H9 (cell line): ENCODE data around the gene YWHAH. TPM values are rescaled to one million over a fixed set of nuclear protein-coding genes. Genes with fewer than 3 reads are reported as not detected.

Experiments
- DNase-seq: peaks from one replicate; pipeline ENCODE4 v3.0.0-alpha.2; 2017
- H2AFZ ChIP-seq: one replicate; pipeline ENCODE4 v1.6.1; 2013; ENCODE audit warnings: mild to moderate bottlenecking, low read length, control low read depth, moderate library complexity
- H2AK5ac ChIP-seq: 2 replicates; pipeline ENCODE4 v1.6.1; 2013; ENCODE audit warnings: low read length, control low read depth, mixed read lengths; ENCODE audit not compliant: insufficient read length
- H2BK120ac ChIP-seq: one replicate; pipeline ENCODE4 v1.6.1; 2013; ENCODE audit warnings: low read depth, mild to moderate bottlenecking, low read length, control low read depth, inconsistent platforms; ENCODE audit not compliant: poor library complexity, severe bottlenecking
- H2BK12ac ChIP-seq: 2 replicates; pipeline ENCODE4 v1.6.1; 2013; ENCODE audit warnings: low read length, control low read depth, mixed read lengths, low read depth; ENCODE audit not compliant: insufficient read length
- H2BK15ac ChIP-seq: 2 replicates; pipeline ENCODE4 v1.6.1; 2013; ENCODE audit warnings: low read depth, low read length, control low read depth
- H2BK20ac ChIP-seq: one replicate; pipeline ENCODE4 v1.6.1; 2013; ENCODE audit warnings: low read depth, mild to moderate bottlenecking, low read length, control low read depth, inconsistent platforms; ENCODE audit not compliant: poor library complexity, severe bottlenecking
- H2BK5ac ChIP-seq: 2 replicates; pipeline ENCODE4 v1.6.1; 2013; ENCODE audit warnings: low read length, control low read depth, mixed read lengths; ENCODE audit not compliant: insufficient read length
- H3K14ac ChIP-seq: 2 replicates; pipeline ENCODE4 v1.6.1; 2013; ENCODE audit warnings: low read length, control low read depth; ENCODE audit not compliant: insufficient read depth
- H3K18ac ChIP-seq: 2 replicates; pipeline ENCODE4 v1.6.1; 2013; ENCODE audit warnings: low read depth, mild to moderate bottlenecking, mixed read lengths, low read length, control low read depth; ENCODE audit not compliant: insufficient read length
- H3K23ac ChIP-seq: 2 replicates; pipeline ENCODE4 v1.6.1; 2013; ENCODE audit warnings: low read length, control low read depth, mixed read lengths, low read depth; ENCODE audit not compliant: insufficient read length
- H3K23me2 ChIP-seq: 2 replicates; pipeline ENCODE4 v1.6.1; 2013; ENCODE audit warnings: low read depth, mild to moderate bottlenecking, mixed read lengths, low read length, control low read depth; ENCODE audit not compliant: insufficient read length, poor library complexity, severe bottlenecking
- H3K27ac ChIP-seq: 2 replicates; pipeline ENCODE4 v1.5.1; 2013; ENCODE audit warnings: low read length, control low read depth, mixed read lengths, low read depth; ENCODE audit not compliant: insufficient read length
- H3K27me3 ChIP-seq: 2 replicates; pipeline ENCODE4 v1.6.1; 2013; ENCODE audit warnings: low read length, control low read depth, inconsistent platforms; ENCODE audit not compliant: insufficient read depth
- H3K4ac ChIP-seq: 2 replicates; pipeline ENCODE4 v1.6.1; 2013; ENCODE audit warnings: low read depth, mild to moderate bottlenecking, control low read depth, inconsistent platforms, low read length, moderate library complexity
- H3K4me1 ChIP-seq: 2 replicates; pipeline ENCODE4 v1.6.1; 2013; ENCODE audit warnings: low read length, control low read depth, inconsistent platforms; ENCODE audit not compliant: insufficient read depth
- H3K4me2 ChIP-seq: 2 replicates; pipeline ENCODE4 v1.6.1; 2013; ENCODE audit warnings: low read length, control low read depth, mixed read lengths; ENCODE audit not compliant: insufficient read length, insufficient read depth
- H3K56ac ChIP-seq: 2 replicates; pipeline ENCODE4 v1.6.1; 2013; ENCODE audit warnings: low read depth, mild to moderate bottlenecking, mixed read lengths, low read length, control low read depth; ENCODE audit not compliant: insufficient read length
- H3K79me1 ChIP-seq: 2 replicates; pipeline ENCODE4 v1.6.1; 2013; ENCODE audit warnings: low read depth, mild to moderate bottlenecking, moderate library complexity, low read length, control low read depth, inconsistent platforms; ENCODE audit not compliant: insufficient read depth, poor library complexity, severe bottlenecking
- H3K79me2 ChIP-seq: 2 replicates; pipeline ENCODE4 v1.6.1; 2013; ENCODE audit warnings: low read length, control low read depth, inconsistent platforms; ENCODE audit not compliant: insufficient read depth
- H3K9ac ChIP-seq: 2 replicates; pipeline ENCODE4 v1.6.1; 2013; ENCODE audit warnings: low read length, control low read depth, mixed read lengths; ENCODE audit not compliant: insufficient read length; ENCODE audit errors: extremely low read depth
- H3K9me3 ChIP-seq: one replicate; pipeline ENCODE4 v1.6.1; 2013; ENCODE audit warnings: low read depth, low read length, inconsistent platforms; ENCODE audit not compliant: control insufficient read depth
- H3T11ph ChIP-seq: one replicate; pipeline ENCODE4 v1.6.1; 2013; ENCODE audit warnings: mild to moderate bottlenecking, low read length, control low read depth, inconsistent platforms
- H4K20me1 ChIP-seq: one replicate; pipeline ENCODE4 v1.6.1; 2013; ENCODE audit not compliant: control insufficient read depth, insufficient read length, insufficient read depth
- H4K5ac ChIP-seq: 2 replicates; pipeline ENCODE4 v1.6.1; 2013; ENCODE audit warnings: low read depth, mild to moderate bottlenecking, mixed read lengths, low read length, control low read depth; ENCODE audit not compliant: insufficient read length
- H4K8ac ChIP-seq: replicated peaks from 2 replicates; pipeline ENCODE4 v1.6.1; 2013; ENCODE audit warnings: low read length, control low read depth, mixed read lengths, low read depth; ENCODE audit not compliant: insufficient read length
- H4K91ac ChIP-seq: 2 replicates; pipeline ENCODE4 v1.6.1; 2013; ENCODE audit warnings: low read depth, mild to moderate bottlenecking, moderate library complexity, mixed read lengths, low read length, control low read depth; ENCODE audit not compliant: insufficient read length
- H3K27ac Mint-ChIP-seq, 3 experiments: 2 replicates in 2 of 3; 3 replicates in 1 of 3; pipeline ENCODE4 v1.8.0; 2020 to 2021; ENCODE audit warnings: mixed read lengths in 3 of 3, mild to moderate bottlenecking in 1 of 3, moderate library complexity in 1 of 3
- H3K27me3 Mint-ChIP-seq: 2 replicates; pipeline ENCODE4 v1.8.0; 2021; ENCODE audit warnings: low read depth, mild to moderate bottlenecking, moderate library complexity, mixed read lengths
- H3K36me3 Mint-ChIP-seq, 3 experiments: 2 replicates in 2 of 3; 3 replicates in 1 of 3; pipeline ENCODE4 v1.8.0; 2020 to 2021; ENCODE audit warnings: low read depth in 3 of 3, mixed read lengths in 3 of 3; ENCODE audit not compliant: insufficient read depth in 1 of 3
- H3K4me1 Mint-ChIP-seq, 2 experiments: 2 replicates each; pipeline ENCODE4 v1.8.0; 2020; ENCODE audit warnings: mixed read lengths in 2 of 2
- H3K4me3 Mint-ChIP-seq, 2 experiments: 2 replicates in 1 of 2; 3 replicates in 1 of 2; pipeline ENCODE4 v1.8.0; 2020 to 2021; ENCODE audit warnings: mild to moderate bottlenecking in 2 of 2, mixed read lengths in 2 of 2, moderate library complexity in 1 of 2
- H3K9me3 Mint-ChIP-seq, 2 experiments: 2 replicates in 1 of 2; 3 replicates in 1 of 2; pipeline ENCODE4 v1.8.0; 2020; ENCODE audit warnings: mild to moderate bottlenecking in 2 of 2, mixed read lengths in 2 of 2, moderate library complexity in 1 of 2
- WGBS: extraction: QIAGEN DNeasy Blood & Tissue Kit; methylation state at CpG from one replicate; pipeline ENCODE4 v1.1.7; 2013; ENCODE audit warnings: missing lambda C conversion rate, low lambda C conversion rate, mixed read lengths; ENCODE audit not compliant: insufficient read length; ENCODE audit errors: extremely low coverage; 5-methylcytosine and 5-hydroxymethylcytosine counted together
- total RNA-seq: library from RNA; stranded (reverse); gene quantifications from 2 replicates; pipeline ENCODE4 v1.2.1, GENCODE V29; 2021
- TF ChIP-seq, protein P1 (sequence below): fragments of 200-600 bp; sonication (generic); conservative IDR thresholded peaks from 3 replicates; pipeline ENCODE4 v1.8.0; 2021; ENCODE audit warnings: antibody characterized with exemption, mild to moderate bottlenecking

The YWHAH gene
- total RNA-seq, 1 experiment from 2014 or later: 250 TPM

DNA sequence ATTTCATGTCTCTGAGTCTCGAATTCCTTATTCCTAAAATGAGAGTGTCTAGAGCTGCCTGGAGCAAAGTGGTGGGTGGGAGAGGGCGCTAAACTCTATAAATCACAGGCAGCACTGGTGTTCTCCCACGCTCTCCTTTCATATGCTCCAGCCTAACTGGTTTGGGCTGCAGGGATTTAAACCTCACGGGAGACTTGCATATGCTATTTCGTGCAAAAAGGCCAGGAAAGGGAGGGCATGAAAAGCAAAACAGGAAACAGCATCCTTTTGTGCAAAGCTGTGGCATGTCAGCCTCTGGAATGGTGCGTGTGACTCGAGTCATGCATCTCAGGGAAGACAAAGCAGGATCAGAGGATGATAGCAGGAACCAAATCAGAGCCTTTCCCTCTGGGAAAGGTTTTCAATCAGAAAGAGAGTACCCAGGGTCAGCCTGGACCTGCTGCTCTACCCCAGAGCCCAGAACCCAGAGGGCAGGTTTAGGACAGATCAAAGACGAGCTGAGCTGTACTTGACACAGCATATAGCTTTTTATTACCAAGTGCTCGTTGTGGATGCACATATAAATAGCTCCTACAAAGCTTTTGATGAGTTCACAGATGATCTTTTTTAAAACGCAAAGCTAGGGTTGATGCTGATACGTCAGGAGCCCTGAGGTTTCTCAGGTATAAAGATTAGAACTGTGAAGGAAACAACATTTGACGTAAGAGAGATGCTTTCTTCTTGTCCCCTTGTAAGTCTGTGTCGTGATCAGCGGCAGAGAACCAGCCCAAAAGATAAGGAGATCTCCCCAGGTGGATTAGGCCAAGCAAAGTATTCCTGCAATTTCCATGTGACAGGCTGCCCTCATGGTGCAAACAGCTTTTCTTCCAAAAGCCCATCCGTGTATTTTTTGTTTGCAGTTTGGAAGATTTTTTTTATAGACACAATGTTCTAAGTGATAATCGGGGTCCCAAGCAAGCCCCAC lies 46.2 kb upstream of the YWHAH start:
- Mint-ChIP-seq H3K4me3 (no peak overlapping the region), H3K36me3 (peaks cover 2 to 21% (median 13%) of the 10 kb centered on the region in 3 experiments; a peak in 6 of 7 replicates), H3K9me3 (no peaks in the 10 kb centered on the region), H3K4me1 (peaks cover 9 to 23% of the 10 kb centered on the region in 2 experiments; a peak in 3 of 4 replicates), H3K27ac (peak overlapping the region; percentile 12 to 65 (median 46); a peak in 5 of 7 replicates), H3K27me3 (no peaks in the 10 kb centered on the region)
- Histone ChIP-seq H3K4ac (no peak overlapping the region), H2BK20ac (no peak overlapping the region), H3K4me2 (peak overlapping the region; percentile 1), H3K18ac (no peak overlapping the region), H4K91ac (no peak overlapping the region), H3K9me3 (no peaks in the 10 kb centered on the region), H3K56ac (no peak overlapping the region), H3K79me1 (no peaks in the 10 kb centered on the region), H4K20me1 (no peaks in the 10 kb centered on the region), H3K4me1 (peaks cover 5% of the 10 kb centered on the region; the same call in 1 of the 2 replicates), H2AK5ac (no peak overlapping the region), H3K23me2 (no peaks in the 10 kb centered on the region), H3K27me3 (no peaks in the 10 kb centered on the region), H4K5ac (no peak overlapping the region), H3K27ac (no peak overlapping the region), H3K9ac (no peak overlapping the region), H4K8ac (no peak overlapping the region), H2BK5ac (no peak overlapping the region), H2AFZ (no peak overlapping the region), H3K14ac (no peak overlapping the region; the same call in 1 of the 2 replicates), H2BK120ac (no peak overlapping the region), H3K79me2 (no peaks in the 10 kb centered on the region), H3T11ph (no peak overlapping the region), H2BK15ac (no peak overlapping the region), H2BK12ac (no peak overlapping the region), H3K23ac (no peak overlapping the region)
- TF ChIP-seq, protein P1, sequence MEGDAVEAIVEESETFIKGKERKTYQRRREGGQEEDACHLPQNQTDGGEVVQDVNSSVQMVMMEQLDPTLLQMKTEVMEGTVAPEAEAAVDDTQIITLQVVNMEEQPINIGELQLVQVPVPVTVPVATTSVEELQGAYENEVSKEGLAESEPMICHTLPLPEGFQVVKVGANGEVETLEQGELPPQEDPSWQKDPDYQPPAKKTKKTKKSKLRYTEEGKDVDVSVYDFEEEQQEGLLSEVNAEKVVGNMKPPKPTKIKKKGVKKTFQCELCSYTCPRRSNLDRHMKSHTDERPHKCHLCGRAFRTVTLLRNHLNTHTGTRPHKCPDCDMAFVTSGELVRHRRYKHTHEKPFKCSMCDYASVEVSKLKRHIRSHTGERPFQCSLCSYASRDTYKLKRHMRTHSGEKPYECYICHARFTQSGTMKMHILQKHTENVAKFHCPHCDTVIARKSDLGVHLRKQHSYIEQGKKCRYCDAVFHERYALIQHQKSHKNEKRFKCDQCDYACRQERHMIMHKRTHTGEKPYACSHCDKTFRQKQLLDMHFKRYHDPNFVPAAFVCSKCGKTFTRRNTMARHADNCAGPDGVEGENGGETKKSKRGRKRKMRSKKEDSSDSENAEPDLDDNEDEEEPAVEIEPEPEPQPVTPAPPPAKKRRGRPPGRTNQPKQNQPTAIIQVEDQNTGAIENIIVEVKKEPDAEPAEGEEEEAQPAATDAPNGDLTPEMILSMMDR: no peak
- no CpG with 5 or more reads among the region's 16 CpGs for WGBS
- no peak for DNase-seq
